ENCODE results near the gene NCOA1. TPM values are rescaled to one million over a fixed set of nuclear protein-coding genes. Genes with fewer than 3 reads are reported as not detected.
"Not testable (repeated sequence)": the region's sequence is repeated elsewhere in the genome, so short reads cannot be mapped to it uniquely, and the experiment has no call there.

Gene NCOA1
- total RNA-seq, 2 experiments from 2014 or later = 24.4 to 26.2 TPM

DNA sequence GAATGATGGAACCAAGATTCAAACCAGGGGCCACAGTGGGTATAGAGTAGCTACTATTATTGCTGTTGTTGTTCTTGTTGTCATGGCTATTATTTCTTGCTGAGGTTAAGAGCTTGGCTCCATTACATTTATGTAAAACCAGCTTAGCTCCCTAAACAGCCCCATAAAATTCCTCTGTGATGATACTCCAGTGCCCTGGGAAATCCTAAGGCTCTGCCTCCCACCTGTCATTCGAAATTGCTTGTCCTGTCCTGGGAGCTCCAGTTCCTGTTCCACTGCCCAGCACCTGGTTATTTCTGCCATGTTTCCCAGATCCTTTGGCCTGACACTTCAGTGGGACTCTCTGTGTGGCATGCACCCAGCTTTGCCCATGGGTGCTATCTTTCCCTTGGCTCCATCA lies 27.8 kb upstream of the NCOA1 start:
- peaks cover 12% of the 10 kb centered on the region for H3K4me1 Mint-ChIP-seq
- CTCF ChIA-PET = no interaction called here
- no peaks in the 10 kb centered on the region for H3K36me3 Mint-ChIP-seq
- no peaks in the 10 kb centered on the region for H3K9me3 Mint-ChIP-seq (ENCODE audit: low read depth)
- ATAC-seq (no peak), DNase-seq (no peak)
- peaks cover 4% of the 10 kb centered on the region for H3K27me3 Mint-ChIP-seq
- no peak overlapping the region for H3K27ac Mint-ChIP-seq
- H3K4me3 Mint-ChIP-seq = no peak overlapping the region

DNA sequence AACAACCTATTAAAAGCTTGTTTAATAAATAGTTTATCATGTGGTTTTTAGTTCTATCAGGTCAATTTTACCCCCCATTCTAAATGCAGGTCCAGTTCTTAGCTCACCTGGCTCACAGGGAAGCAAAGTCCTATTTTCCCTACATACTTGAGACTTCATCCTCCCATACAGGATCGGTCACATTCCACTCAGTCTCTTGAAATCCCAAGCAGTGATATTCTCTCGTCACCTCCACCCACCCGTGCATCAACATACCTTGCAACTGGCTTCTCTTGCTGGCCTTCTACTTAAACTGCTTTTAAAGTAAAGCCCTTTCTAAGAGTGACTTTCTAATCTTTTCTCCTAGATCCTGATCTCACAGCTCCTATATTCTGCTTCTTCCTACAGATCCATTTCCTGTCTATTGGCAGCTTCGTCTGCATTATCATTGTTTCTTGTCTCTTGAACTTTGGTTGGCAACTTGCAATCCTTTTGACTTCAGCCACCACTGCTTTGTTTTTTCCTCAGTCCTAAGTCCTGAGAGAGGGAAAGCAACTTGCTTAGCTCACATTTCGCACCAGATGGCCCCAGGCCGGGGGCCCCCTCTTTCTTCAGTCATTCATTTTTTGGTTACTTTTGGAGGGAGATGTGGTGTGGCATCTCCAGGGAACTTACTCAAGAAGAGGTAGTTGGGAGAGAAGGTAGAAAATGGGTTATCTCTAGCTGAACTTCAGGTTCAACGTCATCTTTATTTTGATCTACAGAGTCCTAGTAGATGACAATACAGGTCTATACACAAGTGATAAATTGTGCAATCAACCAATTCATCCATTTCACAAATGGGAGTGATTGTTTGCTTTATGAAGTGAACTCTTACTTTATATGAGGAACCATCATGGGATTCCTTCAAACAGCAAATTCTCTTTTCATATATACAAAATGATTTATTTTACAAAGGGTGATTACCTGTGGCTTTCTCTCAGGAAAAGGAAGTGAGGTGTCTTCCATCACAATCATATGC lies 23.9 kb upstream of the NCOA1 start:
- CTCF ChIA-PET = no interaction called here
- no peaks in the 10 kb centered on the region for H3K36me3 Mint-ChIP-seq
- DNase-seq = no peak
- no peak for ATAC-seq
- no peak overlapping the region for H3K4me3 Mint-ChIP-seq
- H3K9me3 Mint-ChIP-seq (ENCODE audit: low read depth) = no peaks in the 10 kb centered on the region
- no peak overlapping the region for H3K27ac Mint-ChIP-seq
- peaks cover 3% of the 10 kb centered on the region for H3K4me1 Mint-ChIP-seq
- H3K27me3 Mint-ChIP-seq = peaks cover 4% of the 10 kb centered on the region

DNA sequence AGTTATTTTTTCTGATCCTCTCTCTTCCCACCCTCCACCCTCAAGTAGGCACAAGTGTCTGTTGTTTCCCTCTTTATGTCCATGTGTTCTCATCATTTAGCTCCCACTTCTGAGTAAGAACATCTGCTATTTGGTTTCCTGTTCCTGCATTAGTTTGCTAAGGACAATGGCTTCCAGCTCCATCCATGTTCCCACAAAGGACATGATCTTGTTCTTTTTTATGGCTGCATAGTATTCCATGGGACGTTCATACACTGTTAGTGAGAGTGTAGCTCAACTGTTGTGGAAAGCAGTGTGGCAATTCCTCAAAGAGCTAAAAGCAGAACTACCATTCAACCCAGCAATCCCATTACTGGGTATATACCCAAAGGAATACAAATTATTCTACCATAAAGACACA lies 22.6 kb upstream of the NCOA1 start:
- H3K4me3 Mint-ChIP-seq; ATAC-seq; H3K27ac Mint-ChIP-seq; DNase-seq; H3K4me1 Mint-ChIP-seq; H3K36me3 Mint-ChIP-seq; H3K27me3 Mint-ChIP-seq; H3K9me3 Mint-ChIP-seq (ENCODE audit: low read depth); CTCF ChIA-PET: not testable (repeated sequence)

- no peak for DNase-seq
- CTCF ChIA-PET = no interaction called here
- no peak overlapping the region for H3K4me3 Mint-ChIP-seq
- ATAC-seq = no peak
- no peaks in the 10 kb centered on the region for H3K4me1 Mint-ChIP-seq
- H3K36me3 Mint-ChIP-seq = no peaks in the 10 kb centered on the region
- H3K27me3 Mint-ChIP-seq = peaks cover 4% of the 10 kb centered on the region
- H3K9me3 Mint-ChIP-seq (ENCODE audit: low read depth) = no peaks in the 10 kb centered on the region
- H3K27ac Mint-ChIP-seq = no peak overlapping the region
Measured at GRCh38 chr2:24469148-24469650, 21.9 kb upstream of the NCOA1 start.

DNA sequence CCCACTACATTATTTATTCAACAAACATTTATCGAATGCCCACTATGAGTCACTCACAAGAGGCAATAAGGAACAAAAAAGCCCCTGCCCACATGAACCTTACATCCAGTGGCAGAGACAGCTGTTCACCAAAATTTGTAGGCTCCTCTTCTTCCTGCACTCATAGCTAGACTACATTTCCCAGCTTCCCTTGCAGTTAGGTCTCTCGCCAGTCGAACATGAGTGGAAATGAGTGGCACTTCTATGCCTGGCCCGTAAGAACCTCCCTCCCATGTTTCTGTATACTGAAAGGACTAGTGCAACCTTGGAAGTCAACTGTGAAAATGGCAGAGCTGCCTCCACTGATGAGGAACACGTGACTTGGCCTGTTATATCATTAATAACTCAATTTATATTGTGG lies 19.4 kb upstream of the NCOA1 start:
- no peak overlapping the region for H3K4me3 Mint-ChIP-seq
- peaks cover 6% of the 10 kb centered on the region for H3K27me3 Mint-ChIP-seq
- no peaks in the 10 kb centered on the region for H3K4me1 Mint-ChIP-seq
- H3K9me3 Mint-ChIP-seq (ENCODE audit: low read depth) = no peaks in the 10 kb centered on the region
- no peaks in the 10 kb centered on the region for H3K36me3 Mint-ChIP-seq
- CTCF ChIA-PET = no interaction called here
- DNase-seq (no peak), ATAC-seq (no peak)
- H3K27ac Mint-ChIP-seq = no peak overlapping the region

DNA sequence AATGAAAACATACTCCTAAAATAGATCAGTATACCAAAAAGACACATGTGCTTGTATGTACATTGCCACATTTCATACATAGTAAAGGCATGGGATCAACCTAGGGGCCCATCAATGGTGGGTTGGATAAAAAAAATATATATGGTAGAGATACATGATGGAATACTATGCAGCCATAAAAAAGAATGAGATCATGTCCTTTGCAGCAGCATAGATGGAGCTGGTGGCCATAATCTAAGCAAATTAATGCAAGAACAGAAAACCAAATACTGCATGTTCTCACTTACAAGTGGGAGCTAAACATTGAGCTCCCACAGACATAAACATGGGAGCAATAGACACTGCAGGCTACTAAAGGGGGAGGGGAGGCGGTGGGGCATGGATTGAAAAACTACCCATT lies 18.6 kb upstream of the NCOA1 start:
- CTCF ChIA-PET = no interaction called here
- H3K4me3 Mint-ChIP-seq = no peak overlapping the region
- H3K36me3 Mint-ChIP-seq = no peaks in the 10 kb centered on the region
- ATAC-seq (no peak), DNase-seq (no peak)
- H3K9me3 Mint-ChIP-seq (ENCODE audit: low read depth) = no peaks in the 10 kb centered on the region
- no peaks in the 10 kb centered on the region for H3K4me1 Mint-ChIP-seq
- peaks cover 2% of the 10 kb centered on the region for H3K27me3 Mint-ChIP-seq
- no peak overlapping the region for H3K27ac Mint-ChIP-seq

GRCh38 chr2:24473626-24474025 lies 17.4 kb upstream of the NCOA1 start:
- DNase-seq (no peak), ATAC-seq (no peak)
- Mint-ChIP-seq H3K27me3 (peaks cover 2% of the 10 kb centered on the region), H3K4me1 (no peaks in the 10 kb centered on the region), H3K9me3 (ENCODE audit: low read depth) (no peaks in the 10 kb centered on the region), H3K36me3 (no peaks in the 10 kb centered on the region), H3K27ac (no peak overlapping the region), H3K4me3 (no peak overlapping the region)
- CTCF ChIA-PET = no interaction called here

DNA sequence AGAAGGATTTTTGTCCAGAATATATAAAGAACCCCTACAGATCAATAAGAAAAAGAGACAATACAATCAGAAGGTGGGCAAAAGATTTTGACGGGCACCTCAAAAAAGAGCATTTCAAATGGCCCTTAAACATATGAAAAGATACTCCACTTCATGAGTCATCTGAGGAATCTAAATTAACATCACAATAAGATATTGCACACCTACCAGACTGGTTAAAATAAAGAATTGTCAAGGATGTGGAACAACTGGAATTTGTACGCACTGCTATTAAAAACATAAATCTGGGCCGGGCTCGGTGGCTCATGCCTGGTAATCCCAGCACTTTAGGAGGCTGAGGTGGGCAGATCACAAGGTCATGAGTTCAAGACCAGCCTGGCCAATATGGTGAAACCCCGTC lies 17.0 kb upstream of the NCOA1 start:
- no peak for DNase-seq
- H3K4me1 Mint-ChIP-seq = no peaks in the 10 kb centered on the region
- no peaks in the 10 kb centered on the region for H3K36me3 Mint-ChIP-seq
- H3K27ac Mint-ChIP-seq = no peak overlapping the region
- ATAC-seq = no peak
- no peaks in the 10 kb centered on the region for H3K9me3 Mint-ChIP-seq (ENCODE audit: low read depth)
- H3K4me3 Mint-ChIP-seq = no peak overlapping the region
- CTCF ChIA-PET = no interaction called here
- peaks cover 2% of the 10 kb centered on the region for H3K27me3 Mint-ChIP-seq

GRCh38 chr2:24477229-24477628 lies 13.8 kb upstream of the NCOA1 start:
- no peak overlapping the region for H3K4me3 Mint-ChIP-seq
- H3K9me3 Mint-ChIP-seq (ENCODE audit: low read depth) = peaks cover 3% of the 10 kb centered on the region
- no peak overlapping the region for H3K27ac Mint-ChIP-seq
- no peak for ATAC-seq
- H3K36me3 Mint-ChIP-seq = no peaks in the 10 kb centered on the region
- CTCF ChIA-PET = no interaction called here
- no peaks in the 10 kb centered on the region for H3K4me1 Mint-ChIP-seq
- no peak for DNase-seq
- H3K27me3 Mint-ChIP-seq = peaks cover 2% of the 10 kb centered on the region

DNA sequence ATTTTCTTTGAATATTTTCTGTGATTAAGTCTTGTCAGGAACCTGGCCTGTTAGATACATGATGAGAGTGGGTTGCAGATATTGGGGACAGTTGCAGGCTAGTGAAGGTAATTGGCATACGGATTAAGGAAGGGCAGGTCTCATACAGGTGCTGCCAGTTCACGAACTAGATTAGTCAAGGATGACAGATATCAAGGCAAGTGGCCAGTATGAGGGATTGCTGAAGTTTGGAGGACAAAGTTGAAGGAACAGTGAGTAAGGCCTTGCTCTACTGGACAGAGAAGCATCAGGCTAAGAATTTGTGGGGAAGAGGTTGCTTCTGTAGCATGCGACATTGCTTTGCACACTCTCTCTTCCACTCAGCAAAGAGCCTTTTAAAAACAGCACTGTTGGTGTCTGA lies 12.8 kb upstream of the NCOA1 start:
- CTCF ChIA-PET = no interaction called here
- Mint-ChIP-seq H3K4me3 (no peak overlapping the region), H3K27ac (no peak overlapping the region), H3K36me3 (no peaks in the 10 kb centered on the region), H3K27me3 (peaks cover 2% of the 10 kb centered on the region), H3K4me1 (no peaks in the 10 kb centered on the region), H3K9me3 (ENCODE audit: low read depth) (peaks cover 3% of the 10 kb centered on the region)
- DNase-seq (no peak), ATAC-seq (no peak)

DNA sequence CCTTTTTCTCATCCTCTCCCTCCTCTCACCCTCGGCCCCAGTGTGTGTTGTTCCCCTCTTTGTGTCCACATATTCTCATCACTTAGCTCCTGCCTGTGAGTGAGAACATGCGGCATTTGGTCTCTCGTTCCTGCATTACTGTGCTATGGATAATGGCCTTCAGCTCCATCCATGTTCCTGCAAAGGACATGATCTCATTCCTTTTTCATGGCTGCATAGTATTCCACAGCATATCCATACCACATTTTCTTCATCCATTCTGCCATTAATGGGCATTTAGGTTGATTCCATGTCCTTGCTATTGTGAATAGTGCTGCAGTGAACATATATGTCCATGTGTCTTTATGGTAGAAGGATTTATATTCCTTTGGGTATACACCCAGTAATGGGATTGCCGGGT lies 10.8 kb upstream of the NCOA1 start:
- Mint-ChIP-seq H3K9me3 (ENCODE audit: low read depth) (peaks cover 6% of the 10 kb centered on the region), H3K27me3 (no peaks in the 10 kb centered on the region), H3K4me1 (no peaks in the 10 kb centered on the region), H3K4me3 (no peak overlapping the region), H3K27ac (no peak overlapping the region), H3K36me3 (peaks cover 2% of the 10 kb centered on the region)
- DNase-seq = no peak
- CTCF ChIA-PET = no interaction called here
- no peak for ATAC-seq

DNA sequence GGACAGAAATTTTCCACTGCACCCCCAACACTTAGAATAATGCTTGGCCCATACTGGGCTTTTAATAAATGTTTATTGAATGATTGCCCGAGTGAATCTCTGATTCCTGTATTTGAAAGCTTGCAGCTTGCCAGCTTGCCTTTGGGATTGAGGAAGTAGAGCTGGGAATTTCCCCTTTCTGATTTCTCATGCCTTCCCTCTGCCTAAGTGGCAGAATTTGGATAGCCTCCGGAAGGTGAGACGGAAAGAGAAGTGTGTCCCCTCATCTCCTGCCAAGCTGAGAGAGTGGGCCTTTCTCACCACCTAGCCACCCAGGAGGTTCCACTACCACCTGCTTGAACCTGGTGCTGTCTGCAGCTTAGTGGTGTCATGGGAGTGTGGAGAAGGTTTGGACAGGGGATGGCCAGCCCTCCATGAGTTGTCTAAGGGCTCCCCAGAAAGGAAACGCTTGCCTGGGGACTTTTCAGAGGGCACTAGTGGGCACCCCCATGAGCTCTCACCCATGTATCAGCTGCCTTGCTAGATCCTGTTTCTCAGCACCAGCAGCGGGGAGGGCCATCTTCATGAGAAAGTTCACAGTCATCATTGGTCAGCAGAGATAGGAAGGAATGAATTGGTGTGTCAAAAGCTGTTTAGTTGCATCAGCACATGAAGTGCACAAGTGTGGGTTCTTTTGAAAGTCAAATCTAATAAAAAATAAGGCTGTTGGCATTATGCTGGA lies 8.6 kb upstream of the NCOA1 start:
- H3K36me3 Mint-ChIP-seq = peaks cover 2% of the 10 kb centered on the region
- H3K4me3 Mint-ChIP-seq = no peak overlapping the region
- H3K9me3 Mint-ChIP-seq (ENCODE audit: low read depth) = peaks cover 6% of the 10 kb centered on the region
- H3K27ac Mint-ChIP-seq = no peak overlapping the region
- no peaks in the 10 kb centered on the region for H3K4me1 Mint-ChIP-seq
- no peaks in the 10 kb centered on the region for H3K27me3 Mint-ChIP-seq
- CTCF ChIA-PET = interaction anchor here (0.5 kb wide), 1 partner anchor 244 kb away, joined by 3 read pairs; no protein-coding TSS in a partner anchor
- DNase-seq (no peak), ATAC-seq (no peak)

DNA sequence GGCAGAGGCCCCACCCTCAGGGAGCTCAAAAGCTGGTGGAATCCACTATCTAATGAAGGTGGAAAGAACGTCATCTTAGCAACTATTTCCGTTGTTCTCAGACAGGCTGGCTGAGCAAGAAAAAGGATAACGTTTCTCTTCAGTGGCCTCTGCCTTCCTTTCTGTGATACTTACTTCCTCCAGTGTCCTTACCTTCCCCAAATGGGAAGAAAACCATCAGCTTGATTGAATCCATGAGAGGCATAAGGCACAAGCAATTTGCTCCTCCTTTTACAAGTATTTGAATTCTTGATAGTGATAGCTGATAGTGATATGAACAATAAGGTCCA lies 8.1 kb upstream of the NCOA1 start:
- CTCF ChIA-PET = no interaction called here
- no peaks in the 10 kb centered on the region for H3K27me3 Mint-ChIP-seq
- peaks cover 2% of the 10 kb centered on the region for H3K36me3 Mint-ChIP-seq
- H3K4me1 Mint-ChIP-seq = no peaks in the 10 kb centered on the region
- ATAC-seq (no peak), DNase-seq (no peak)
- no peak overlapping the region for H3K4me3 Mint-ChIP-seq
- peaks cover 6% of the 10 kb centered on the region for H3K9me3 Mint-ChIP-seq (ENCODE audit: low read depth)
- H3K27ac Mint-ChIP-seq = no peak overlapping the region

DNA sequence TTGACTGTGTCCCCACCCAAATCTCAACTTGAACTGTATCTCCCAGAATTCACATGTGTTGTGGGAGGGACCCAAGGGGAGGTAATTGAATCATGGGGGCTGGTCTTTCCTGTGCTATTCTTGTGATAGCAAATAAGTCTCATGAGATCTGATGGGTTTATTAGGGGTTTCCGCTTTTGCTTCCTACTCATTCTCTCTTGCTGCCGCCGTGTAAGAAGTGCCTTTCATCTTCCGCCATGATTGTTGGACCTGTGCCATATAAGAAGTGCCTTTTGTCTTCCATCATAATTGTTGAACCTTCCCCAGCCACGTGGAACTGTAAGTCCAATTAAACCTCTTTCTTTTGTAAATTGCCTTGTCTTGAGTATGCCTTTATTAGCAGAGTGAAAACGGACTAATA lies 6.4 kb upstream of the NCOA1 start:
- H3K27ac Mint-ChIP-seq; H3K9me3 Mint-ChIP-seq (ENCODE audit: low read depth); H3K36me3 Mint-ChIP-seq; H3K27me3 Mint-ChIP-seq; ATAC-seq; H3K4me3 Mint-ChIP-seq; H3K4me1 Mint-ChIP-seq; CTCF ChIA-PET; DNase-seq: not testable (repeated sequence)
